B cell (primary cell): ENCODE results near the gene BEGAIN. TPM values are rescaled to one million over a fixed set of nuclear protein-coding genes. Genes with fewer than 3 reads are reported as not detected.

ENCODE experiments used
- ATAC-seq: fragments of 200-7000 bp; cut with Tn5 transposase; one replicate; pipeline ENCODE4 v1.10.0; 2021; ENCODE audit warnings: low read depth, mild to moderate bottlenecking, moderate number of reproducible peaks, moderate library complexity
- CTCF ChIA-PET: fragments of 350-600 bp; sonication (Branson Sonifier 250); formaldehyde crosslinking; loops from one replicate; lab custom pipeline; 2021; ENCODE audit warnings: antibody characterized with exemption, inconsistent platforms; lab: Charles Lee
- POLR2A ChIA-PET: fragments of 350-600 bp; sonication (Branson Sonifier 250); formaldehyde crosslinking; loops from one replicate; lab custom pipeline; 2021; ENCODE audit warnings: antibody characterized with exemption; lab: Charles Lee
- DNase-seq: peaks from one replicate; pipeline ENCODE4 v3.0.0; 2013
- H2AFZ ChIP-seq: 2 replicates; pipeline ENCODE4 v1.6.1; 2012; ENCODE audit warnings: mild to moderate bottlenecking, low read depth, low read length; ENCODE audit not compliant: insufficient read depth, poor library complexity, severe bottlenecking
- H3K27ac ChIP-seq, 2 donors: 1 replicate in 1 of 2; 2 replicates in 1 of 2; pipeline ENCODE4 v1.5.1; 2012 to 2013; ENCODE audit warnings: low read length in 2 of 2, mild to moderate bottlenecking in 2 of 2, moderate library complexity in 1 of 2
- H3K27me3 ChIP-seq, 4 experiments: fragments of 200-600 bp in 1 of 4; sonication (generic) in 1 of 4; replicated peaks in 1 of 4; 1 replicate in 2 of 4; 2 replicates in 2 of 4; pipeline versions ENCODE4 v1.6.1 to v1.7.0; 2013 to 2016; ENCODE audit warnings: low read length in 3 of 4, mild to moderate bottlenecking in 2 of 4, mixed read lengths in 1 of 4, moderate library complexity in 1 of 4; ENCODE audit not compliant: insufficient read depth in 4 of 4, control insufficient read depth in 3 of 4; ENCODE audit errors: control extremely low read depth in 1 of 4
- H3K36me3 ChIP-seq, 2 experiments: replicated peaks in 1 of 2; 1 replicate in 1 of 2; 2 replicates in 1 of 2; pipeline versions ENCODE4 v1.6.1 to v1.7.1; 2013; ENCODE audit warnings: low read length in 1 of 2; ENCODE audit not compliant: insufficient read depth in 2 of 2, control insufficient read depth in 1 of 2; ENCODE audit errors: control extremely low read depth in 1 of 2, extremely low read depth in 1 of 2
- H3K4me1 ChIP-seq, 2 donors: fragments of 200-600 bp in 1 of 2; sonication (generic) in 1 of 2; 1 replicate in 1 of 2; 2 replicates in 1 of 2; pipeline versions ENCODE4 v1.5.1 to v1.6.1; 2013 to 2017; ENCODE audit warnings: low read length in 2 of 2; ENCODE audit not compliant: control insufficient read depth in 2 of 2, insufficient read depth in 2 of 2
- H3K4me2 ChIP-seq: replicated peaks from 2 replicates; pipeline ENCODE3; 2012; ENCODE audit warnings: mild to moderate bottlenecking, low read depth, low read length; ENCODE audit not compliant: poor library complexity, severe bottlenecking
- H3K4me3 ChIP-seq, 5 experiments: fragments of 200-600 bp in 1 of 5; sonication (generic) in 1 of 5; 1 replicate in 3 of 5; 2 replicates in 2 of 5; pipeline versions ENCODE4 v1.5.1 to v1.7.0; 2011 to 2016; ENCODE audit warnings: low read length in 4 of 5, mild to moderate bottlenecking in 4 of 5, low read depth in 2 of 5, control low read depth in 1 of 5, moderate library complexity in 1 of 5; ENCODE audit not compliant: insufficient read depth in 1 of 5; ENCODE audit errors: control extremely low read depth in 1 of 5, extremely low read depth in 1 of 5
- H3K79me2 ChIP-seq: fragments of 200-600 bp; sonication (generic); one replicate; pipeline ENCODE4 v1.6.0; 2016; ENCODE audit warnings: low read length; ENCODE audit not compliant: control insufficient read depth, insufficient read depth
- H3K9ac ChIP-seq: fragments of 200-600 bp; sonication (generic); 2 replicates; pipeline ENCODE4 v1.6.1; 2017; ENCODE audit warnings: mild to moderate bottlenecking, low read length, moderate library complexity
- H3K9me3 ChIP-seq, 3 donors: one replicate each; pipeline versions ENCODE4 v1.6.1 to v1.7.1; 2013; ENCODE audit warnings: low read length in 2 of 3; ENCODE audit not compliant: control insufficient read depth in 2 of 3, insufficient read depth in 1 of 3; ENCODE audit errors: control extremely low read depth in 1 of 3
- H4K20me1 ChIP-seq: 2 replicates; pipeline ENCODE4 v1.6.0; 2012; ENCODE audit warnings: mild to moderate bottlenecking, low read length; ENCODE audit not compliant: insufficient read depth, control insufficient read depth, poor library complexity, severe bottlenecking
- H3K27ac Mint-ChIP-seq: one replicate; pipeline ENCODE4 v1.8.0; 2021; ENCODE audit warnings: mixed read lengths
- H3K27me3 Mint-ChIP-seq: one replicate; pipeline ENCODE4 v1.8.0; 2021; ENCODE audit warnings: mixed read lengths
- H3K4me1 Mint-ChIP-seq: one replicate; pipeline ENCODE4 v1.8.0; 2021; ENCODE audit warnings: mixed read lengths
- H3K4me3 Mint-ChIP-seq: one replicate; pipeline ENCODE4 v1.8.0; 2021; ENCODE audit warnings: mixed read lengths
- H3K9me3 Mint-ChIP-seq: one replicate; pipeline ENCODE4 v1.8.0; 2022; ENCODE audit warnings: mixed read lengths; ENCODE audit not compliant: insufficient read depth
- CTCF ChIP-seq: fragments of 200-600 bp; IDR thresholded peaks from one replicate; pipeline ENCODE4 v1.8.0; 2022; ENCODE audit warnings: antibody characterized with exemption, mild to moderate bottlenecking
- EZH2 ChIP-seq: IDR thresholded peaks from 2 replicates; pipeline ENCODE4 v1.6.1; 2012; ENCODE audit warnings: borderline replicate concordance, low read depth, mild to moderate bottlenecking, moderate library complexity, low read length; ENCODE audit not compliant: insufficient read depth, poor library complexity, severe bottlenecking
- WGBS: methylation state at CpG from one replicate; pipeline ENCODE4 v1.1.5; 2013; ENCODE audit warnings: missing lambda C conversion rate; ENCODE audit not compliant: insufficient coverage; 5-methylcytosine and 5-hydroxymethylcytosine counted together
- intact Hi-C: fragments of 100-400 bp; cut with micrococcal nuclease; formaldehyde crosslinking; loops from one replicate; pipeline ENCODE4 v1.10.0; 2022
- polyA plus RNA-seq: library from polyadenylated mRNA; depleted of rRNA; stranded (reverse); fragments of >200 nt; gene quantifications from 2 replicates; pipeline ENCODE4 v1.2.3, GENCODE V29; 2012
- total RNA-seq, 2 donors: library from RNA; stranded (reverse); fragments of 120-200 nt in 1 of 2; gene quantifications; 1 replicate in 1 of 2; 2 replicates in 1 of 2; pipeline versions ENCODE4 v1.2.3 to v1.2.4, GENCODE V29; 2013 to 2022

The BEGAIN gene
- total and polyA plus RNA-seq, 2 donors (not counting 1 experiment from before 2014, with no cell fraction given): 4.9 TPM; not detected in 1

- Histone ChIP-seq H3K27me3 (peaks cover 0 to 4% (median 1%) of the 10 kb centered on the region in 4 experiments), H2AFZ (no peak overlapping the region), H3K4me1 (no peaks in the 10 kb centered on the region), H3K4me3 (no peak overlapping the region), H3K27ac (no peak overlapping the region), H3K9me3 (no peaks in the 10 kb centered on the region), H3K9ac (no peak overlapping the region), H3K36me3 (no peaks in the 10 kb centered on the region), H3K79me2 (no peaks in the 10 kb centered on the region), H3K4me2 (no peak overlapping the region), H4K20me1 (no peaks in the 10 kb centered on the region)
- H3K27ac Mint-ChIP-seq: no peak overlapping the region
- POLR2A ChIA-PET: no interaction called here
- TF ChIP-seq CTCF: no peak
- no peak for DNase-seq
- WGBS: 88% methylated on average over 27 of the region's 27 CpGs
- no peaks in the 10 kb centered on the region for H3K4me1 Mint-ChIP-seq
- intact Hi-C loops: no loop called here
- peaks cover 22% of the 10 kb centered on the region for H3K27me3 Mint-ChIP-seq
- no peaks in the 10 kb centered on the region for H3K9me3 Mint-ChIP-seq
- ATAC-seq: no peak
- CTCF ChIA-PET: no interaction called here
- no peak overlapping the region for H3K4me3 Mint-ChIP-seq
Measured at GRCh38 chr14:100593751-100594624, 6.8 kb upstream of the BEGAIN start.

DNA sequence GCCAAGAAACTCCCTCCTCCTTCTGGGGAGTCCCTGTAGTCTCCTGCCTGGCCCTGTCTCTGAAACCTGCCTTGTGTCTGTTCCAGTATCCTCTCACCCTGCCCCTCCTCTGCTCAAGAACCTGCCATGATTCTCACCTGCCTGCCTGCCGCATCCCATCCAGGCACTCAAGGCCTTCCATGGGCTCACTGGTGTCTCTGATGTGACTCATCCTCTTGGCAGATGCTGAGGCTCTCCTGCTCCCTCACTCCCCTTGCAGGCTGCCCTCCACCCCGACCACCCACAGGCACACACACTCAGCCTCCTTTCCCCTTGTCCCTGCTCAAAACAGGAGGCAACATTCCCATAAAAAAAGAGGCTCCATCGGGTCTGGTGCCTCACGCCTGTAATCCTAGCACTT lies 5.8 kb upstream of the BEGAIN start:
- CTCF ChIA-PET: no interaction called here
- no peak for DNase-seq
- TF ChIP-seq EZH2: no peak
- no peak for TF ChIP-seq CTCF
- Histone ChIP-seq H2AFZ (no peak overlapping the region), H3K79me2 (no peaks in the 10 kb centered on the region), H3K27me3 (peaks cover 0 to 14% (median 1%) of the 10 kb centered on the region in 4 experiments), H3K4me3 (no peak overlapping the region), H3K4me2 (no peak overlapping the region), H3K36me3 (no peaks in the 10 kb centered on the region), H4K20me1 (no peaks in the 10 kb centered on the region), H3K9ac (no peak overlapping the region), H3K9me3 (no peaks in the 10 kb centered on the region), H3K4me1 (no peaks in the 10 kb centered on the region), H3K27ac (no peak overlapping the region)
- no peak overlapping the region for H3K4me3 Mint-ChIP-seq
- ATAC-seq: no peak
- 81% methylated on average over 3 of the region's 4 CpGs for WGBS
- POLR2A ChIA-PET: no interaction called here
- no peaks in the 10 kb centered on the region for H3K9me3 Mint-ChIP-seq
- H3K27me3 Mint-ChIP-seq: peaks cover 28% of the 10 kb centered on the region
- no peak overlapping the region for H3K27ac Mint-ChIP-seq
- H3K4me1 Mint-ChIP-seq: peaks cover 3% of the 10 kb centered on the region
- intact Hi-C loops: no loop called here
